ENCODE results near the gene MAPKAPK5. TPM values are rescaled to one million over a fixed set of nuclear protein-coding genes. Genes with fewer than 3 reads are reported as not detected.

Gene MAPKAPK5
- total and polyA plus RNA-seq, 2 of the 13 experiments (the other 11 are each of a cell fraction or from before 2014, with no cell fraction given) = 43.2 to 58.2 TPM

- Histone ChIP-seq H3K36me3 (replicated peaks in 1 of 2; ENCODE audit: control insufficient read depth in 1 of 2, insufficient read depth in 2 of 2, low read length in 2 of 2) (no peaks in the 10 kb centered on the region), H3K4me1 (ENCODE audit: insufficient read depth, low read length) (no peaks in the 10 kb centered on the region), H3K27me3 (ENCODE audit: control insufficient read depth in 1 of 2, insufficient read depth in 2 of 2, low read length in 2 of 2) (no peaks in the 10 kb centered on the region), H3K4me3 (replicated peaks in 1 of 3; ENCODE audit: insufficient read depth in 1 of 3, low read depth in 2 of 3, low read length in 3 of 3) (no peak overlapping the region), H2AFZ (ENCODE audit: low read length) (no peak overlapping the region), H3K9ac (ENCODE audit: insufficient read depth, low read depth, low read length) (no peak overlapping the region), H4K20me1 (ENCODE audit: insufficient read depth, low read length) (no peaks in the 10 kb centered on the region), H3K79me2 (ENCODE audit: insufficient read depth, low read length) (no peaks in the 10 kb centered on the region), H3K27ac (ENCODE audit: extremely low read length, insufficient read depth, low read length) (no peak overlapping the region), H3K4me2 (ENCODE audit: low read depth, low read length) (no peak overlapping the region), H3K9me3 (ENCODE audit: low read length) (no peaks in the 10 kb centered on the region)
- no peak for ATAC-seq
- 91% methylated on average over 5 of the region's 5 CpGs for WGBS (ENCODE audit: low lambda C conversion rate)
- in situ Hi-C loops (cut with HindIII; ENCODE audit: extremely low pct_ligation_motif_present, low pct_unique_long_range_greater_than_20kb) = no loop called here
- POLR2A ChIA-PET = no interaction called here
- CTCF ChIA-PET (ENCODE audit: low intra/inter-chr PET ratio, low total read pairs) = no interaction called here
- no peak for FAIRE-seq
- DNase-seq (ENCODE audit: low spot score) = no peak
- no peak for TF ChIP-seq MXI1 (IDR thresholded peaks at IDR 0.05; ENCODE audit: borderline replicate concordance, low read depth, low read length)
- no peak for TF ChIP-seq ZNF101 (CRISPR knock-in tag; IDR thresholded peaks at IDR 0.05; ENCODE audit: borderline replicate concordance, low read depth)
- no peak for TF ChIP-seq HOXD1 (CRISPR knock-in tag; IDR thresholded peaks at IDR 0.05)
- TF ChIP-seq IKZF1 (IDR thresholded peaks at IDR 0.05) = no peak
- TF ChIP-seq ZSCAN20 (CRISPR knock-in tag; IDR thresholded peaks at IDR 0.05; ENCODE audit: borderline replicate concordance) = no peak
- no peak for TF ChIP-seq ZNF792 (CRISPR knock-in tag; IDR thresholded peaks at IDR 0.05)
- no peak for TF ChIP-seq PLRG1 (conservative IDR thresholded peaks at IDR 0.05)
- no peak for TF ChIP-seq MYNN (CRISPR knock-in tag; IDR thresholded peaks at IDR 0.05; ENCODE audit: low read depth)
- no peak for TF ChIP-seq TMF1 (CRISPR knock-in tag; IDR thresholded peaks at IDR 0.05; ENCODE audit: low read depth)
- TF ChIP-seq TFAP4 (IDR thresholded peaks at IDR 0.05; ENCODE audit: borderline replicate concordance, low read depth) = no peak
- no peak for TF ChIP-seq POGZ (CRISPR knock-in tag; IDR thresholded peaks at IDR 0.05)
- TF ChIP-seq ZNF678 (CRISPR knock-in tag; IDR thresholded peaks at IDR 0.05) = no peak
- no peak for TF ChIP-seq BCL6 (CRISPR knock-in tag; IDR thresholded peaks at IDR 0.05)
- intact Hi-C loops (cut with micrococcal nuclease; ENCODE audit: unreplicated experiment) = no loop called here
- BruUV-seq (replicated peaks) = no TSS peak
Measured at GRCh38 chr12:111927346-111927745, 85.3 kb downstream of the MAPKAPK5 start.

Data from HepG2 (cell line).